Measurements from ENCODE around the gene VPREB1. TPM values are rescaled to one million over a fixed set of nuclear protein-coding genes. Genes with fewer than 3 reads are reported as not detected.
"Not testable (repeated sequence)": the region's sequence is repeated elsewhere in the genome, so short reads cannot be mapped to it uniquely, and the experiment has no call there.

VPREB1 gene
- total and polyA plus RNA-seq, 9 donors = 0.17 to 1.2 (median 0.31) TPM

GRCh38 chr22:22214819-22215329, 29.7 kb upstream of the VPREB1 start:
- 78% methylated on average over 3 of the region's 5 CpGs for WGBS (ENCODE audit: insufficient coverage)

GRCh38 chr22:22215659-22216449, 28.7 kb upstream of the VPREB1 start:
- Histone ChIP-seq H3K4me1 (ENCODE audit: control insufficient read depth, insufficient read depth, low read length) (no peaks in the 10 kb centered on the region), H3K4me3 (ENCODE audit: low read length) (no peak overlapping the region), H3K27ac (ENCODE audit: low read length) (no peak overlapping the region), H3K27me3 (ENCODE audit: control insufficient read depth, insufficient read depth, low read length) (peaks cover 24% of the 10 kb centered on the region), H3K9me3 (replicated peaks; ENCODE audit: control insufficient read depth, low read depth, low read length) (no peaks in the 10 kb centered on the region), H3K36me3 (ENCODE audit: control insufficient read depth, insufficient read depth, low read length) (no peaks in the 10 kb centered on the region)
- no CpG with 5 or more reads among the region's 5 CpGs for WGBS (ENCODE audit: insufficient coverage)
- DNase-seq = no peak

More at GRCh38 chr22:22214819-22215329, 29.7 kb upstream of the VPREB1 start:
- Histone ChIP-seq H3K4me3 (ENCODE audit: low read length) (no peak overlapping the region), H3K9me3 (replicated peaks; ENCODE audit: control insufficient read depth, low read depth, low read length) (no peaks in the 10 kb centered on the region), H3K36me3 (ENCODE audit: control insufficient read depth, insufficient read depth, low read length) (no peaks in the 10 kb centered on the region), H3K4me1 (ENCODE audit: control insufficient read depth, insufficient read depth, low read length) (no peaks in the 10 kb centered on the region), H3K27me3 (ENCODE audit: control insufficient read depth, insufficient read depth, low read length) (peaks cover 30% of the 10 kb centered on the region), H3K27ac (ENCODE audit: low read length) (no peak overlapping the region)
- no peak for DNase-seq

DNA sequence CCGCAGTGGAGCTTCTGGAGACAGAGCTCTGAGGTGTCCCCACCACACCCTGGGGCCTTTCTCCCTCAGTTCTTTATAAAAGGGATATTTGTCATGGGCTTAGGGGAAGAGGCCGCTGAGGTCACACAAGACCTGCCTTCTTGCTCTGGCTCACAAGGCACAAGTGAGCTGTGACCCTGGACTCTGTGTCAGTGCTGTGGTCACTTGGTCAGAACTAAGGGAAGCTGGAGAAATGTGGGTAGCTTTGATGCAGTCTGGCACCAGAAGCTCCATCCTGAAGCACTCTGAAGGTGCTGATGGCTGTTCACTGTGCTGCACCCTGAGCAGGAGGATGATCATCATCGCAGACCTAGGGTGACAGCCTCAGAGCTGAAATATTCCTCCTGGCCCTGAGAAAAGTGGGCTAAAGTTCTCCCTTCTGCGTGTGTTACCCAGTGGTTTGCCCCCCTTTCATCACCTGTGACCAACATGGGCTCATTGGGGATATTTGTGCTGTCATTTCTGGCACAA, 28.1 kb upstream of the VPREB1 start:
- Histone ChIP-seq H3K27ac (ENCODE audit: low read length) (no peak overlapping the region), H3K27me3 (ENCODE audit: control insufficient read depth, insufficient read depth, low read length) (peaks cover 19% of the 10 kb centered on the region), H3K9me3 (replicated peaks; ENCODE audit: control insufficient read depth, low read depth, low read length) (no peaks in the 10 kb centered on the region), H3K4me1 (ENCODE audit: control insufficient read depth, insufficient read depth, low read length) (no peaks in the 10 kb centered on the region), H3K36me3 (ENCODE audit: control insufficient read depth, insufficient read depth, low read length) (no peaks in the 10 kb centered on the region), H3K4me3 (ENCODE audit: low read length) (no peak overlapping the region)
- 66% methylated on average over 3 of the region's 4 CpGs for WGBS (ENCODE audit: insufficient coverage)
- DNase-seq = no peak

- Histone ChIP-seq H3K27ac (ENCODE audit: low read length) (no peak overlapping the region), H3K4me3 (ENCODE audit: low read length) (no peak overlapping the region), H3K36me3 (ENCODE audit: control insufficient read depth, insufficient read depth, low read length) (no peaks in the 10 kb centered on the region), H3K9me3 (replicated peaks; ENCODE audit: control insufficient read depth, low read depth, low read length) (no peaks in the 10 kb centered on the region), H3K27me3 (ENCODE audit: control insufficient read depth, insufficient read depth, low read length) (peaks cover 15% of the 10 kb centered on the region), H3K4me1 (ENCODE audit: control insufficient read depth, insufficient read depth, low read length) (no peaks in the 10 kb centered on the region)
- DNase-seq = no peak
- no CpG with 5 or more reads among the region's 4 CpGs for WGBS (ENCODE audit: insufficient coverage)
These were observed 26.3 kb upstream of the VPREB1 start for GRCh38 chr22:22218302-22218701.

- Histone ChIP-seq H3K27ac (ENCODE audit: low read length) (no peak overlapping the region), H3K4me1 (ENCODE audit: control insufficient read depth, insufficient read depth, low read length) (no peaks in the 10 kb centered on the region), H3K27me3 (ENCODE audit: control insufficient read depth, insufficient read depth, low read length) (peaks cover 13% of the 10 kb centered on the region), H3K36me3 (ENCODE audit: control insufficient read depth, insufficient read depth, low read length) (no peaks in the 10 kb centered on the region), H3K9me3 (replicated peaks; ENCODE audit: control insufficient read depth, low read depth, low read length) (no peaks in the 10 kb centered on the region), H3K4me3 (ENCODE audit: low read length) (no peak overlapping the region)
- WGBS (ENCODE audit: insufficient coverage) = 85% methylated on average over 5 of the region's 6 CpGs
- no peak for DNase-seq
These were observed 25.2 kb upstream of the VPREB1 start for GRCh38 chr22:22219140-22219996.

DNA sequence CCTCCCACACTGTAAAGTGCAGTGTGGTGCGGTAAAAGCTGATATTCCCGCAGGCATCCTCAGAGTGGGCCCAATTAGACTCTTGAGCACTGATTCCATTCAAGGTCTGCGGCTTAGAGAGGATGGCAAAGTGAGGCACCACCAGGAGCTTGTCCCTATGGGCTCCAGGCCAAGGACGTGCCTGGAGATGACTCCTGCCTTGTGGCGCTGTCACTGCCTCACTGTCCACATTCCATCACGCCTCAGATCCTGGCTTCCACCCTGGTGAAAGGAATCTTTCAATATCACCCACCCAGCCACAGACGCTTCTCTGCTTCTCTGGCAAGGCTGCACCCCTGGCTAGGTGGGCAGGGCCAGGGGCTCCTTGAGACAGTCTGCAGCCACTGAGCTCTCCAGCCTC, 23.5 kb upstream of the VPREB1 start:
- WGBS (ENCODE audit: insufficient coverage) = no CpG with 5 or more reads among the region's 7 CpGs
- not testable (repeated sequence) for H3K4me1 ChIP-seq (ENCODE audit: control insufficient read depth, insufficient read depth, low read length); DNase-seq; H3K4me3 ChIP-seq (ENCODE audit: low read length); H3K9me3 ChIP-seq (replicated peaks; ENCODE audit: control insufficient read depth, low read depth, low read length); H3K27ac ChIP-seq (ENCODE audit: low read length); H3K27me3 ChIP-seq (ENCODE audit: control insufficient read depth, insufficient read depth, low read length); H3K36me3 ChIP-seq (ENCODE audit: control insufficient read depth, insufficient read depth, low read length)

DNA sequence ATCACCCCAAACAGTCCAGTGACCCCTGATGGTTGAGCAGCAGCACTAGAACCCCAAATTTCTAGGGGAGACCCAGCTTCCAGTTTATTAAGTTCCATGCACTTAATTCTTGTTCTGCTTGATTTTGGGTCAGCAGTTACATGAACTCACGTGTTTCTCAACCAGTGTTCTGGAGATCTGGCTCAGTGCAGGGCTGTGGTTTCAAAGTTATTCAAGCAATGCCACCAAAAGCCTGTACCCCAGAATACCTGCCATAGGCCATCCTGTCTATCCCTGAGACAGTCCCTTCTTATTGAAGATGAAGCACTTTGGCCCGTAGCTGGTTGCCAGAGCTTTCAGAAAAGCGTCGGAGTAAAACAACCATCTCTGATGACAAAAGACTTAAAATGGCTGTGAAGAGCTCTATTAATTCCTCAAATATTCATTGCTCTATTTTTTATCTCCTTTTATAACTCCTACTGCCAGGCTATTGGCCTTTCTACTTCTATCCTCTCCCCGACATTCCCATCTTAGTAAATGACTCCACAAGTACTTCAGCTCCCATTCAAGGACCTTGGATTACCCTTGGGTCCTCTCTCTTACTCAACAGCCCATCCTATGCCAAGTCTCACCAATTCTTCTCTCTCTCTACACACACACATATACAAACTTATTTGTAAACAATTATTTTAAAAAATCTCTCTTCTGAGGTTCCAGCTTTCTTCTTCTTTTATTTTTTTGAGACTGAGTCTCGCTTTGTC, 18.0 kb upstream of the VPREB1 start:
- H3K27me3 ChIP-seq (ENCODE audit: control insufficient read depth, insufficient read depth, low read length) = peaks cover 5% of the 10 kb centered on the region
- H3K9me3 ChIP-seq (replicated peaks; ENCODE audit: control insufficient read depth, low read depth, low read length) = no peaks in the 10 kb centered on the region
- H3K4me1 ChIP-seq (ENCODE audit: control insufficient read depth, insufficient read depth, low read length) = no peaks in the 10 kb centered on the region
- no peak overlapping the region for H3K27ac ChIP-seq (ENCODE audit: low read length)
- 78% methylated on average over 5 of the region's 6 CpGs for WGBS (ENCODE audit: insufficient coverage)
- H3K4me3 ChIP-seq (ENCODE audit: low read length) = no peak overlapping the region
- no peaks in the 10 kb centered on the region for H3K36me3 ChIP-seq (ENCODE audit: control insufficient read depth, insufficient read depth, low read length)
- no peak for DNase-seq

- Histone ChIP-seq H3K9me3 (replicated peaks; ENCODE audit: control insufficient read depth, low read depth, low read length) (no peaks in the 10 kb centered on the region), H3K4me3 (ENCODE audit: low read length) (no peak overlapping the region), H3K27me3 (ENCODE audit: control insufficient read depth, insufficient read depth, low read length) (peaks cover 5% of the 10 kb centered on the region), H3K4me1 (ENCODE audit: control insufficient read depth, insufficient read depth, low read length) (no peaks in the 10 kb centered on the region), H3K27ac (ENCODE audit: low read length) (no peak overlapping the region), H3K36me3 (ENCODE audit: control insufficient read depth, insufficient read depth, low read length) (no peaks in the 10 kb centered on the region)
- WGBS (ENCODE audit: insufficient coverage) = 76% methylated on average over 3 of the region's 6 CpGs
- DNase-seq = no peak
These were observed 16.2 kb upstream of the VPREB1 start for GRCh38 chr22:22228421-22228820.

DNA sequence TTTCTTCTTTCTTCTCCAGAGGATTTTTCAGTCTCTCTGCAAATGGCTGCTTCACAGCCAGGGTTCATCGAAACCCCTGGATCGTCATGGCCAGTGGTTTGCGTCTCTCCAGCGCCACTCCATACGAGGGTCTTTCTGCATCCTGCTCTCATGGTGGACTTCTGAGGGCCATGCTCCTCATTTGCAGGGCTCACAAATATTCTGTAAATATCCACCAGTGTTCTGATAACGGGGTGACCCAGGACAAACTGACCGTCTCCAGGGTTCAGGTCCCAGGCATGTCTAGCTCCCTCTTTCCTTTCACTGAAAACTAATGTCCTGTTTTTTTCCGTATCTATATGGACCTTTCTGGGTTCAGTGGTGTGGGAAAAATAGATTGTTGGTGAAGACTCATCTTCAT, 15.7 kb upstream of the VPREB1 start:
- H3K9me3 ChIP-seq (replicated peaks; ENCODE audit: control insufficient read depth, low read depth, low read length) = no peaks in the 10 kb centered on the region
- peaks cover 5% of the 10 kb centered on the region for H3K27me3 ChIP-seq (ENCODE audit: control insufficient read depth, insufficient read depth, low read length)
- DNase-seq = no peak
- no peaks in the 10 kb centered on the region for H3K36me3 ChIP-seq (ENCODE audit: control insufficient read depth, insufficient read depth, low read length)
- no peak overlapping the region for H3K27ac ChIP-seq (ENCODE audit: low read length)
- no peak overlapping the region for H3K4me3 ChIP-seq (ENCODE audit: low read length)
- 84% methylated on average over 6 of the region's 8 CpGs for WGBS (ENCODE audit: insufficient coverage)
- H3K4me1 ChIP-seq (ENCODE audit: control insufficient read depth, insufficient read depth, low read length) = no peaks in the 10 kb centered on the region
